GM21381 (cell line): Measurements from ENCODE around the gene RBM47.
A peak's percentile ranks its signal among the peaks of the same experiment; 100 is the strongest.

Source experiments
- ATAC-seq: cut with Tn5 transposase; IDR thresholded peaks from one replicate; pipeline ENCODE4 v1.9.1; 2021; ENCODE audit warnings: mild to moderate bottlenecking, moderate library complexity; ENCODE audit not compliant: unreplicated experiment

Gene RBM47

DNA sequence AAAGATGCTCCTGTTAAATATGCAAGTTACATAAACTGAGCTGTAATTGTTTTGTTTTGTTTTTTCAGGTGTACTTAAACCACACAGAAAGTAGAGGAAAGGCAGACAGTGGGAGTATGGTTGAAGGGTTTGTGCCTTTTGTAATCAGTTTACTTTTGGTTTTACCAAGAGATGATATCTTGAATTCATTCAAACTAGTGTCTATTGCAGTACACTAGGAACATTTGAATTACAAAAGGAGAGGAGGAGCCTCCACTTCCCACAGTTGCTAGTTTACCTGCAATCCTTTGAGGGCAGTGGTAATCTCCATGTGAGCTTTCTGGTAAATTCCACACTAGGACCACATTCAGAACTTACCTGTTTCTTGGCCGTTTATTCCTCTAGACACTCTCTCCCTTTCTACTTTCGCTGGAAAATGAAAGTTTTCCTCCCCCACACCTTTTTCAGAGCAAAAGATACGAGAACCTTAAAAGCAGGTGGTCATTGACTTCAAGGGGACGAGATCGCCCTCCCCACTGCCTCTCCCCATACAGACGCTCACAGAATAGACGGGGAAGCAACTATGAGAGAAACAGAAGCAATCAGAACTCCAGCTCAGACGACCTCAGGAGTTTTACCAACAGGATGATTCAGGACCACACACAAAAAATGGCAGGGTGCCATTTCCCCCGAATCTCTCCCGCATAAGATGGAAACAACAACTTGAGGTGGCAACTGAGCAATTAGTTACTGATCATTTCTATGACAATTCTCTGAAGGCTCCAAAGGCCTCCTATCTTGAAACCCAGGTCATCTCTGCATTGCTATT, 3.3 kb downstream of the RBM47 start:
- no peak for ATAC-seq

DNA sequence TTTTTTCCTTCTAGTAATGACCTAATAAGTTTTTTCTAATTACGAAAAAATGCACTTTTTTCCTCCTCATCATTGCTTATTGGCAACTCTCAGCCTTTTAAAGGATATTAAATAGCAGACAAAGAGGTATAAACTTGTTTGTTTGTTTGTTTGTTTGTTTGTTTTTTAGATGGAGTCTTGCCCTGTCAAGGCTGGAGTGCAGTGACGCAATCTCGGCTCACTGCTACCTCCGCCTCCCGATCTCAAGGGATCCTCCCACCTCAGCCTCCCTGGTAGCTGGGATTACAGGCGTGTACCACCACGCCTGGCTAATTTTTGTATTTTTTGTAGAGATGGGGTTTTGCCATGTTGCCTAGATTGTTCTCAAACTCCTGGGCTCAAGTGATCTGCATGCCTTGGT, 6.0 kb downstream of the RBM47 start:
- ATAC-seq: no peak

- ATAC-seq: no peak
Observed at GRCh38 chr4:40622913-40623312, 6.8 kb downstream of the RBM47 start.

GRCh38 chr4:40621592-40622512, 7.8 kb downstream of the RBM47 start:
- peak; percentile 55 for ATAC-seq

DNA sequence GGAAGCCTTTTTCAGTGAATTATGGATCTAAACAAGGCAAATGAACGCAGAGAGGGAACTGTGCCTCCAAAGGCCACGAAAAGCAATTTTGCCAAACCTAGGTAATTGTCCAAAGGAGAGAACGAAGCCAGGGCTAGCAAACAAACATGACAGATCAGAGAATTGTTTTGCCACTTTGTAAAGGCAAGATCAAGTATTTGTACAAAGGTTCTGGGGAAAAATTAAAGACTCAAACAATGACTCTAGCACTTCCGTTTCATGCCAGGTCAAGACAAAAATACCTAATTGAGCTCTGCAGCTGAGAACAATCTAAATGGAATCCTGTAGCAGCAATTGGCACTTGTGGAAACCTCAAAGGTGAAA, 8.5 kb downstream of the RBM47 start:
- no peak for ATAC-seq

GRCh38 chr4:40619600-40619999, 10.1 kb downstream of the RBM47 start:
- ATAC-seq: no peak

- ATAC-seq: no peak
Observed at GRCh38 chr4:40617872-40618271, 11.8 kb downstream of the RBM47 start.

DNA sequence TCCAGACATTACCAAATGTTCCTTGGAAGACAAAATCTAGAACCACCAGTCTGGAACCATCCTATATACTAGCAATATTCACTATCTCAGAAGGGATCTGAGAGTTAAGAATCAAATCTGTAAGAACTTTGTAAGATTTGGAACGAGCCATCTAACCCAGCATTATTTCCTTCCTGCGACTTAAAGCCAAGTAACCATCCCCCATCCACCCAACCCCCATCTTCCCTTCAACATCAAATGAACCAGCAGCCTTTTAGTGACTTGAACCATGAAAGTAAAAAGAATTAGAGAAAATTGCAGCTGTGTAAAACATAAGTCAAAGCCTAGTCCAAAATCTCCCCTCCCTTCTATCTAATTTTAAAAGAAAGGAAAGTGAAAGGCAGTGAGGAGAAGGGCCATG, 15.6 kb downstream of the RBM47 start:
- no peak for ATAC-seq

DNA sequence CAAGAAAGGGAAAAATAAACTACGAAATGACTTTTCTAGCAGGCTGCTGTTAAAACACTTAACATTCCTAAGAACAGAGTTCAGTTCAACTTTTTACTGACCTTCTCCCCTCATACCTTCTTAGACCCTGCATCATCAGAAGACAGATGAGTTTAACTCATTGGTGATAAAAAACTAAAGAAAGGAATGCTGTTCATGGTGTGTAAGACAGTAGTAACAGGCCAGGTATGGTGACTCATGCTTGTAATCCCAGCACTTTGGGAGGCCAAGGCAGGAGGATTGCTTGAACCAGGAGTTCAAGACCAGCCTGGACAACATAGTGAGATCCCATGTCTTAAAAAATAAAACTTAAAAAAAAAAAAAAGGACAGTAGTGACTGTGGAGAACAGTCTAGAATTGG, 16.2 kb downstream of the RBM47 start:
- ATAC-seq: no peak

GRCh38 chr4:40612831-40613230, 16.8 kb downstream of the RBM47 start:
- ATAC-seq: no peak

DNA sequence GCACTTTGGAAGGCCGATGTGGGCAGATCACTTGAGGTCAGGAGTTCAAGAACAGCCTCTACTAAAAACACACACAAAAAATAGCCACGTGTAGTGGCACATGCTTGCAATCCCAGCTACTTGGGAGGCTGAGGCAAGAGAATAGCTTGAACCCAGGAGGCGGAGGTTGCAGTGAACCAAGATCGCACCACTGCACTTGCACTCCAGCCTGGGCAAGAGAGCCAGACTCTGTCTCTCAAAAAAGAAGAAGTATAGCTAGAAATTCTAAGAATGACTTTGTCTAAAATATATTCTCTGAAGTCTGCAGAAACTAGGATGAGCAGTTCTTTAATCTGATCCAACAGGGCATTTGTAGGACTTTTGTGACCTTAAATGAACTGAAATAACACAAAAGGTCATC, 17.4 kb downstream of the RBM47 start:
- no peak for ATAC-seq

- ATAC-seq: no peak
Observed at GRCh38 chr4:40608628-40609027, 21.0 kb downstream of the RBM47 start.

- no peak for ATAC-seq
Observed at GRCh38 chr4:40607221-40607620, 22.4 kb downstream of the RBM47 start.

GRCh38 chr4:40606239-40606767, 23.4 kb downstream of the RBM47 start:
- ATAC-seq: no peak

DNA sequence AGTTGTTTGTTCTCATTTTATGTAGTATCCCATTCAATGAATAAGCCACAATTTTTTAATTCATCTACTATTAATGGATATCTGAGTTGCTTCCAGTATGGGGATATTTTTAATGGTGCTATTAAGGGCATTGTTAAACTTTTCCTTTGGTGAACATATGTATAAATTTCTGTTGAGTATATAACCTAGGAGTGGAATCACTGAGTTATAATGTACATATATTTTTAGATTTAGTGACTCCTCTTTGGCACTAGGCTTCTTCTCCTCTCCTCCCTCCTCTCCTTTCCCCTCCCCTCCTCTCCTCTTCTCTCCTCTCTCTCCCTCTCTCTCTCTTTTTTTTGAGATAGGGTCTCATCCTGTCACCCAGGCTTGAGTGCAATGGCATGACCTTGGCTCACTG, 26.4 kb downstream of the RBM47 start:
- no peak for ATAC-seq

- no peak for ATAC-seq
Observed at GRCh38 chr4:40601641-40602040, 28.0 kb downstream of the RBM47 start.

DNA sequence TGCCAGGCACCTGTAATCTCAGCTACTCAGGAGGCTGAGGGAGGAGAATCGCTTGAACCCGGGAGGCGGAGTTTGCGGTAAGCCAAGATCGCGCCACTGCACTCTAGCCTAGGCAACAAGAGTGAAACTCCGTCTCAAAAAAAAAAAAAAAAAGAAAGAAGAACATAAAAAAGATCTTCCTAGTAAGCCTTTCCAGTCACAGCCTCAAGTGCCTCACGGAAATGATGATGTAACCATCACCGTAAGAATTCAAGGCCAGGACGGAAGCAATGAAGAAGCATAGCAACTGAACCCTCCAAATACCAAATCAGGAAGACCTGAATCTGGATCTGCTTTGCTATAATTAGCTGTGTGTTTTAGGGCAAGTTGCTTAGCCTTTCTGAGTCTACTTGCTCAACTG, 28.8 kb downstream of the RBM47 start:
- ATAC-seq: no peak

- ATAC-seq: no peak
Observed at GRCh38 chr4:40599431-40599830, 30.2 kb downstream of the RBM47 start.

- no peak for ATAC-seq
Observed at GRCh38 chr4:40596522-40596921, 33.1 kb downstream of the RBM47 start.

DNA sequence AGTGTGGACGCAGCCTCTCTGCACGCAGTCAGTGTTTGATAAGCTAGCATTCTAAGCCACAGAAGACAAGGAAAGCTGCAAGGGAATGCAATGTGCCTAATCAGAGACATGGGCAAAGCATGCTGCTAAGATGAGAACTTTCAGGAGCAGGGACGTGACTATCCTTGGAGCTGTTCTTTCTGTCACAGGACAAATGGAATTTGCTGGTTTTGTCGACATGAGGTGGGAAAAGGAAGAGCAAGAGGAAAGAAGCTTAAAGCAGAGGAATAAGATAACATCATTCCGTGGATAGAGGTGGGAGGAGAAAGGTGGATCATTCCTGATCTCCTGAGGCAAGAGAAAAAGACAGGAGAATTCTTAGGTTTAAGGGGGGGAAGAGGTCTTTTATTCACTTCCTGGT, 33.7 kb downstream of the RBM47 start:
- ATAC-seq: no peak

DNA sequence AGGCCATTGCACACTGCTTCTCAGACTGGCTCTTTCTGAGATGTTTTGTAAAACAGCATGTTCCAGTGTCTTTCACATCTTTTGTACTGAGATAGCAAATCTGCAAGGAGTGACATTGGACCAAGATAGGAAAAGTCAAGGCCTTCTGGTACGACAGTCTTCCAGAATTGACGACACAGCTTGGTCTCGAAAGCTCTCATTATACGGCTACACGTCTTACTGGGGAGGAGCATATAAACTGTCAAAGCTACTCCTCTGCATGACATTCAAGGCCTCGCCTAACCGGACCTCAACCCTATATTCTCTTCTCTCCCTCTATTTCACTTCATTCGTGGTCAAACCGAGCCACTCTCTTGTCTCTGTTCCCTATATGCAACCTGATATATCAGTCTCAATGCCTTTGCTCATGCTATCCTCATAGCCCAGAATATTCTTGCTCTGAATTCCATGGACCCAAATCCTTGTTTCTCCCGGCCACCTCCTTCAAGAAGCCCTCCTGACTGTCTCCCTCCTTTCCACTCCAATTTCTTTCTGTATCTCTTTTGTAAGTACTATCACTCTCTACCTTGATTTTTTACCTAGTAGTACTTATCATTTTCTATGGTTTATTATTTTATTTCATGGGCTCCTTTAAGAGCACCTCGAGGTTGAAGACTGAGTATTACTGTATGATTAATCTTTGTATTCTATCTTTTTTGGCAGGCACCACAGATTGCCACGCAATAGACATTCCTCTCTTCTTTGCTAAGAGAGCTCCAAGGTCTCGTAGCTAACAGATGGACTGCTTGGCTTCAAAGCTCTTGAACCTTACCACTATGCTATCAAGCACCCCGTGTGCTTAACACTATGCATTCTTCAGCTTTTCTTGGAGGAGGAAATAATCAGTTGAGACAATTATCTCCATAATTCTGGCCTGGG, 35.1 kb downstream of the RBM47 start:
- no peak for ATAC-seq
